GM18517 (cell line): ENCODE data around the gene SLC16A12.

Experiments used
- ATAC-seq: cut with Tn5 transposase; IDR thresholded peaks from one replicate; pipeline ENCODE4 v1.9.1; 2021; ENCODE audit warnings: mild to moderate bottlenecking, moderate library complexity; ENCODE audit not compliant: unreplicated experiment

Gene SLC16A12, protein sequence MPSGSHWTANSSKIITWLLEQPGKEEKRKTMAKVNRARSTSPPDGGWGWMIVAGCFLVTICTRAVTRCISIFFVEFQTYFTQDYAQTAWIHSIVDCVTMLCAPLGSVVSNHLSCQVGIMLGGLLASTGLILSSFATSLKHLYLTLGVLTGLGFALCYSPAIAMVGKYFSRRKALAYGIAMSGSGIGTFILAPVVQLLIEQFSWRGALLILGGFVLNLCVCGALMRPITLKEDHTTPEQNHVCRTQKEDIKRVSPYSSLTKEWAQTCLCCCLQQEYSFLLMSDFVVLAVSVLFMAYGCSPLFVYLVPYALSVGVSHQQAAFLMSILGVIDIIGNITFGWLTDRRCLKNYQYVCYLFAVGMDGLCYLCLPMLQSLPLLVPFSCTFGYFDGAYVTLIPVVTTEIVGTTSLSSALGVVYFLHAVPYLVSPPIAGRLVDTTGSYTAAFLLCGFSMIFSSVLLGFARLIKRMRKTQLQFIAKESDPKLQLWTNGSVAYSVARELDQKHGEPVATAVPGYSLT

DNA sequence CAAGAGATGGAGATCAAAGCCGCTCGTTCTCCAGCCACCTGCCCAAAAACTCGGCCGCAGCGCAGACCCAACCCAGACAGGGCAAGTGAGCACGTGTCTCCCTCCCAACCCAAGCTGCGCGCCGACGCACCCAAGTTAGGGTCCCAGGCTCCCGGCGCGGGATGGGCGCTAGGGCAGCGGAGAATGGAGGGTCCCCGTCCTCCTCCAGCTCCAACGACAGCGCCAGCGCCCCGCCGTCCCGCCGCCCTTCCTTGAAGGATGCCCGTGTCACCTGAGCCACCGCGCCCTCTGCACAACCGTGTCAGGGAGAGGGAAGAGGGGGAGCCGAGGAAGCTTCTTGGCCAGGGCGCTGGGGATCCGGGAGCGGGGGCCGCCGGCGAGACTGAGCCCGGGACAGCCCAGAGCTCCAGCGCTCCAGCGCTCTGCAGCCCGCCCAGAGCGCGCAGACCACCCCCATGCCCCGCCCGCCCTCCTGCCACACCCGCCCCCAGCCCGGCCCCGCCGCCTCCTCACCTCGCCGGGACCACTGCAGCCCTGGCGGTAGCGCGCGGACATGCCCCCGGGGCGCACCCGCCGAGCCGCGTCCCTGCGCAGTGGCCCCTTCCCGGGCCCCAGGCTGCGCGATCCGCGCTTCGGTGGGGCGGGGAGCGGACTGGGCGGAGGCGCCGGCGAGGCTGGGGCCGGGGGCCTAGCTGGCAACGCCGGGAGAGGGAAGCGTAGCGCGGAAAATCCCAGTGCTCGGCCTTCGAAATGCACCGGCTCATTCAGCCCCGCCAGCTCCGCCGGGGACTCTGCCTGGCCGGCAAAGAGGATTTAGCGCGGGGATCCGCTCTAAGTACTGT lies at the start of gene SLC16A12:
SLC16A12 (minus strand) TSS at position 424 of the 842 bp plus-strand sequence. CDS start 73,016 bp downstream, outside the sequence.
- ATAC-seq: no peak

DNA sequence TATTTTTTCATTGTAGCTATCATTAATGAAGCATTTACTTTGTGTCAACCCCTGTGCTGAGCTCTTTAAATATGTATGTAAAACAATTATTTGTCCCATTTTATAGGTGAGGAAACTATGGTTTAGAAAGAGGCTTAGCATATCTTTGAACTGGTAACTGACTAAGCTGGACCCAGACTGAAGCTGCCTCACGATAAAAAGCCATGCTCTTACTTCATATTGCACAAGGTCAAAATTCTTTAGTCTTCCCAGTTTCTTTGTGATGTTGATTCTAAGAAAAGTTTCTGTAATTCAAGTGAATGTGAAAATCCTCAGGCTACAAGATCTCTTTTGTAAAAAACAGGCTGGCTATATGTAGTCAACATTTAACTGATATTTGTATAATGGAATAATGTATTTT lies 46.6 kb upstream of the SLC16A12 start:
- no peak for ATAC-seq

DNA sequence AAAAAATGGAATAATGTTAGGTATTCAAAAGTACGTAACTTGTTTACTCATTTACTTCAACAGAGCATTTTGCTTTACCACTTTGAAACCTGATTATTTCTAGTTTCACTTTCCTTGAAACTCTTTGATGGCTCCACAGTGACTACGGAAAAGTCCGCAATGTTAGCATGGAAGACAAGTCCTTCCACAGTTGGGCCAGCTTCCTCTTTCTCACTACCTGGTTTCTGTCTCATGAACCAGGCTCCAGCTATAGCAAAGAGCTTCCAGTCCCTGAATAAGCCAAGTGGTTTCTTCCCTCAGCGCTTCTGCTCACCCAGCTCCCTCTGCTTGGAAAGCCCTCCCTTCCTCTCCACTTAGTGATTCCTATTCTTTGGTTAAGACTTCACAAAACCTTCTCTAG lies 44.8 kb upstream of the SLC16A12 start:
- no peak for ATAC-seq

DNA sequence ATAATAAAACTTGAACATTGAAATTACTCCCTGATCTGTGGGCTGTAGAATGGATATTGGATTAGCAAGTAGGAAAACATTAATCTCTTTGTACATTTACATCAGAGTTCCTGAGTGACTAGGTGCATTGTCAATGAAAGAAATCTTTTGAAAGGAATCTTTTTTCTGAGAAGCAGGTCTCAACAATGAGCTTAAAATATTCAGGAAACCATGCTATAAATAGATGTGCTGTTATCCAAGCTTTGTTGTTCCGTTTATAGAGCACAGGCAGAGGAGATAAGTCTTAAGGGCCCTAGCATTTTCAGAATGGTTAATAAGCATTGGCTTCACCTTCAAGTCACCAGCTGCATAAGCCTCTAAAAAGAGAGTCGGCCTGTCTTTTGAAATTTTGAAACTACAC lies 41.3 kb upstream of the SLC16A12 start:
- ATAC-seq: no peak

DNA sequence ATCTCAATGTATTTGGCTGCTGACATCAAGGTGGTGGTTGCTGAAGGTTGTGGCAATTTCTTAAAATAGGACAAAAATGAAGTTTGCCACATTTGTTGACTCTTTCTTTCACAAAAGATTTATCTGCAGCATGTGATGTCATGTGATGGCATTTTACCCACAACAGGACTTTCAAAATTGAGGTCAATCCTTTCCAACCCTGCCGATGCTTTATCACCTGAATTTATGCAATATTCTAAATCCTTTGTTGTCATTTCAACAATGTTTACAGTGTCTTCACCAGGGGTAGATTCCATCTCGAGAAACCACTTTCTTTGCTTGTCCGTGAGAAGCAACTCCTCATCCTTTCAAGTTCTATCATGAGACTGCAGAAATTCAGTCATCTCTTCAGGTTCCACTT lies 40.6 kb upstream of the SLC16A12 start:
- ATAC-seq: no peak

DNA sequence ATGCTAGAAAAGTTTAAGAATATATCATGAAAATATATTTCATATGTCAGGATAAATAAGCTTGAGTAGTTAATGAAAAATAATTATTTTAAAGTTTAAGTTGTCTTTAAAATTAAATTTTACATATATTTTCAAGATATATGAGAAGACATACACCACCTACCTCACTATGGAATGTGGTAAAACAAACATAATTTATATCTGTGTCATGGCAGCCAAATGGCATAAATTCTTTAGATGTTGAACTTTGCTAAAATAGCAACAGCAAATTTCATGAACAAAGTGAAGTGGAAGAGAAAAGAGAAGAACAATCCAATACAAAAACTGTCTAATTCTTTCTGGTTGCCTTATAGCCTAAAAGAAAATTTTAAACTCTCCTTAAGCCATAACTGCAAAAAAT lies 39.6 kb upstream of the SLC16A12 start:
- no peak for ATAC-seq

DNA sequence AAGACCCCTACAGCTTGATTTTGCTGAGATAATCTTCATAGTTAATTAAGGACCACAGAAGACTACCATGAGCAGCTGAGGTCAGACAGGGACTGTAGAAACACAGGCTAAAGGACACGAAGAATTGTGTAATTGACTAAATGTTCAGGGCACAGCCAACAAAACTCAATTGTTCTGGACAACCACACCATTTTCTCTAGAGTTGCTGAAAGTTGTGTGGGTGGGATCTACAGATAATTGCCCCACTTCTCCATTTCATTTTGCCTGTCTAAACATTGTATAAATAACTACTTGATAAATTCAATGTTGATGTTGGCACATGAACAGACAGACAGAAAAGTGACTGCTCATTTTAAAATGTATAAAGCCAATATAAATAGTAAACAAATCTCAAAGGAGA lies 39.0 kb upstream of the SLC16A12 start:
- ATAC-seq: no peak

DNA sequence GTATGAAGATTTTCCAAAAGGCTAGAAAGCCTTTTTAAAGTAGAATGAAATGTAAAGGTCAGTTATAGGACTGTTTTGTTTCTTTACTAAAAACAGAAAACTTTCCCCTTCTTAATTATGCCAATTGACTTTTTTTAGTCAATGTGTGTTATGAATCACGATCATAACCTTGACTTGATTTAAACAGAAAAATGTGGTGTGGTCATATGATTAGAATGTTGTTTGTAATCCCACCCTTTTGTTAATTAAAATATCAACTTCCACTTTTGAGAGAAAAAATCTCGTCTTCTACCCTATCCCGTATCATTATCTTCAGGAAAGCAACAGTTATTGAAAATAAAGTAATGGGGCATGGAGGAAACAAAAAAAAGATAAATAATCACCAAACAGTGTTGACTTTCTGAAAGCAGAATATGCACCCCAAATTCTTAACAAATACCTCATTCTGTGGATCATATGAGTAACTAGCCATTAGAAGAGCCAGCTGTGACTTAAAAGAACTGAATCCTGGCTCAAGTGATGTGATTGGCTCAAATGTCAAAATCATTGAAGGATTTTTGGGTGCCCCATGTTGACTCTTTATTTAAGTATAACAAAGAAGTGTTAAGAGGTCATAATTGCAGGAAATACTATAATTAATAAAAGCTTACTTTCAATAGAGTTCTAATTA lies 32.3 kb upstream of the SLC16A12 start:
- no peak for ATAC-seq

DNA sequence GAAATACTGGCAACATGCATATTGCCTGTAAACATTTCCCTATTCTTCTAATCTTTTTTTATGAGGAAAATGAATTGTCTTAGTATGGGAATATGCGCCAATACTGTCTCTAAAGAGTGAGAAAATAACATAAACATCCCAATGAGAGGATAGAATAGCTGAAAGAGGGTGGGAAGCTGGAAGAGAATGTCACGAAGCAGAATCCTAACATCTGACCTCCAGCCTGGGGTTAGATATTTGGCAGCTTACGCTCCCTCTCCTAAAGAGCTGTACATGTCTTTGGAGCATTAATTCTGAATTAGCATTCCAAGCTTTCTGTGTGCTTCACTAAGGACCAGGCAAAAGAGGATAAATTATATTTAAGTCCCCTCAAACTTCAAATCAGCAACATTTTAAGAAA lies 31.6 kb upstream of the SLC16A12 start:
- no peak for ATAC-seq

DNA sequence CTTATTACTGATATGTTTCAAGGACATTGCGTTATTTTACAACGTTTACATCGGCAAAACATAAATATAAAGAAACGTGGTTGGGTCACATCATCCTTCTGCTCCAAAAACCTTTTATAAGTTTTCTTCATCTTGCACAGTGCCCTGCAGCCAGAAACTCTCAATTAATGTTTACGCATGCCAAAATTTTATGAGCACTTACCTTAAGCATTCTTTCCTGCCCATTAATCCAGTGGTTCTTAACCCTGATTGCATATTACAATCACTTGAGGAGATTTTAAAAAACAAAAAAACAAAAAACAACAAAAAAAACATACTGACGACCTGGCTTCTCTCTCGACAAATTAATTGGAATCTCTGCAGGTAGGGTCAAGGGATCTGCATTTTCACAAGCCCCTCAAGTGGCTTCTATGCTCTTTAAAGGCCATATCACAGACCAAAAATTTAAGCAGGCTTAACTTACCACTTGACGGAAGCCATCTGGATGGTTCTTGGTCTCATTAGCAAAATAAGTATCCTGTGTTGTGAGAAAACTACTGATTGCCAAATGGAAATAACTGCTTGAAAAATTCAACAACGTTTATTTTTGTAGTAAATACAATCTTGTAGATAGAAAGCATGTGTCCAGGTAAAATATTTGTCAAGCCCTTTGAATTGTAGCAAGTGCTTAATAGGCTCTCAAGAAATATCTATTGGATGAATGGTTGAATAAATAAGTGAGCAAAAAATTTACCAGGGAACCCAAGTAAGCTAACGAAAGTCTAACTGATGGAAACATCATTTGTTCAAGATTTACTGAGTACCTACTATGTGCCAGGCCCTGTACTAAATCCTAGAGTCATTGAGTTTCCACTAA lies 30.9 kb upstream of the SLC16A12 start:
- ATAC-seq: no peak

DNA sequence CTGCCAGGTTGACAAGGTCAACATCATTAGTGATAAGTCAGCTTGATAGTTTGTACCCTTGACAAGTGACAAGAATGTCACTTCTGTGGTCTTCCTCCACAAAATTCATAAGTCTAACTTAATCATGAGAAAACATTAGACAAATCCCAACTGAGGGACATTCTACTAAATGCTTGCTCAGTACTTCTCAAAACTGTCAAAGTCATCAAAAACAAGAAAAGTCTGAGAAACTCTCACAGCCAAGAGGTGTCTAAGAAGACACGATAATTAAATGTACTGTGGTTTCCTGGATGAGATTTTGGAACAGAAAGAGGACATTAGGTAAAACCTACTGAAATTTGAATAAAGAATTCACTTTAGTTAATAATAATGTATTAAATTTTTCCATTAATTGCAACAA lies 29.8 kb upstream of the SLC16A12 start:
- ATAC-seq: no peak

DNA sequence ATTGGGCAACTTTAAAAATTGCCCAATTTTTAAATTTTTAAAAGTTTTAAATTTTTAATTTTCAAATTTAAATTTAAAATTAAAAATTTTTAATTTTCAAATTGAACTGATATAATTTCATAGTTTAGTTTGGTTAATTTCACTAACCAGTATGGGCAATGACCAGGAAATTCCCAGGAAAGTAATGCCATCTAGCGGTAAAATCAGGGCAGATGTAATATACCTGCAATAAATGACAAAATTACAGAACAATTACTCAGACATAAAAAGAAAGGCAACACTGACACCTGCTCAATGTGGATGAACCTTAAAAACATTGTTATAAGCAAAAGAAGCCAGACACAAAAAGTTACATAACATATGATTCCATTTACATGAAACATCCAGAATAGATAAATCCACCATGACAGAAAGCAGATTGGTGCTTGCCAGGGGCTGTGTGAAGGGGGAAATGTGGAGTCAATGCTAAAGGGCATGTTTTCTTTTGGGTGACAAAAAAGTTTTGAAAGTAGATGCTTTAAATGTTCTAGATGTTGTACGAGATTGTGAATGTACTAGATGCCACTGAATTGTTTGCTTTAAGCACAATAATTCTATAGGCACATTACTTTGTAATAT lies 28.6 kb upstream of the SLC16A12 start:
- ATAC-seq: no peak

DNA sequence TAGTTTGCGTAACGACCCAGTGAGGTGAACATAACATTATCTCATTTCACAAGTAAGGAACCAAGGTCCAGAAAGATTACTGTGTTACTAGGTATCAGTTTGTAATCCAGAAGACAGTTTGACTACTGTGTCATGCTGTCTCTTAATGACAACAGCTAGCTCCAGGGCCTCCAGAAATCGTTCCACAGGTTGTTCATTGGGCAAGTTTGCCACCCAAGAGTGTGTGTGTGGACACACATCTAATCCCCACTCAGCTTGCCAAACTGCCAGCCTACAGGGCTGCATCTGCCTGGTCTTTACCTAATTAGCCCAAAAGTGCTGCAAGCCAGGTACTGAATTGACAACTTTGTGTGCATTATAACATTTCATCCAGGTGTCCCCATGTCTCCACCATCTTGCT lies 27.9 kb upstream of the SLC16A12 start:
- no peak for ATAC-seq

DNA sequence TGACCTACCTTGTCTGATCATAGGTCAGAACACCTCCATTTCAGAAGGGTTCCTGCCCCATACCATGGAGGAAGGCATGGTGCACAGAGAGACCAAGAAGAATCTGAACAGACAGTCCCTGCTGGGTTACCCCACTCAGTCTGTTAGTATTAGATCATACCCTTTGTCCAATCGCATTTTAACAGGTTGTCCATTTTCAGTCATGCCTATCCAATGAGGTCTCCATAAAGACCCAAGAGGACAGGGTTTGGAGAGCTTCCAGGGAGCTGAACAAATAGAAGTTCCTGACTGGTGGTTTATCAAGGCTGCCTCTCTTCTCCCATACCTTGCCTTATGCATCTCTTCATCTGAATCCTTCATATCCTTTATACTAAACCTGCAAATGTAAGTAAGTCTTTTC lies 21.2 kb upstream of the SLC16A12 start:
- no peak for ATAC-seq

DNA sequence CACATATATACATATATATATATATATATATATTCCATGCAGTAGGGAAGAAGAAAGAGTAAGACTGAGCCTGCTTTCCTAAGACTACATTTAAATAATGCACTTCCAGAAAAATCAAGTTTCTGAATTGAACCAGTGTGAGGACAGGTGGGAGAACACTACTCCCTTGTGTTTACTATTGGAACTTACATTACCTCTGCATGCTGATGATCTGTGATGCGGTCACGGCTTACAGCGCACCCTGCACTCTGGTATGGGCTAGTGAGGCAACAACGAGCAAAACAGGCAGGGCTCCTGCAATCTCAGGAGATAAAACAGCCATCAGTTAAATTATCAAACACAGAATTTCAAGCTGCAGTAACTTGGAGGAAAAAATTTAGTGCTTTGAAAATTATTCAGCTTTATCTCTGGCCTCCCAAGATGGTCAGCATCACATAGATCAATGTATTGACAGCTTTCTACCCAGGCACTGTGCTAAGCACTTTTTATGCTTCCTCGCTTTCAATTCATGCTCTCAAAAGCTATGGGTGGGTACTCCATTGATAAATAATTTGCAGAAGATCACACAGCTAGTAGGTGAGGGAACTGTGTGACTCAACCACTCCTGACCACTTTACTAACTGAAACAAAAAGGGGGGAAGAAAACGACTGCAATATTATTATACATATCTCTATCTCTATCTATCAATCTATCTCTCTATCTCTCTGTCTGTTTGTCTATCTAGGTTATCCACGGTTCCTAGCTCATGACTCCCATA lies 20.5 kb upstream of the SLC16A12 start:
- ATAC-seq: no peak

DNA sequence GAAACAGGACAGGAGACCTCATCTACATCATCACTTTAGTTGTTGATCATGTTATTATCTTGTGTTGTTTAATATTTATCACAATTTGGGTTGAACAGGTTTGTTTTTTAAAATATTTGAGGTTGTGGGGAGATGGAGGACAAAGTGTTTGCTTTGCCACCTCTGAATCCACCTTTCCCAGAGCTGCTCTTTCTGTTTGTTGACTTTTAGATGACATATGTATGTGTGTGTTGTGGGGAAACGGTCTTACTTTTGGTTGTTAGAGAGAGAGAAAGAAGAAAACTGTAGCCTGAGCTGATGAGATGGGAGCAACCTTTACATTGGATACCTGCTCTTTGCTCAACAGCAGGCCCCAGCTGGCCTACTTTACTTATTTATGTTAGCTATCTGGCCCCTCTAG lies 19.0 kb upstream of the SLC16A12 start:
- ATAC-seq: no peak

DNA sequence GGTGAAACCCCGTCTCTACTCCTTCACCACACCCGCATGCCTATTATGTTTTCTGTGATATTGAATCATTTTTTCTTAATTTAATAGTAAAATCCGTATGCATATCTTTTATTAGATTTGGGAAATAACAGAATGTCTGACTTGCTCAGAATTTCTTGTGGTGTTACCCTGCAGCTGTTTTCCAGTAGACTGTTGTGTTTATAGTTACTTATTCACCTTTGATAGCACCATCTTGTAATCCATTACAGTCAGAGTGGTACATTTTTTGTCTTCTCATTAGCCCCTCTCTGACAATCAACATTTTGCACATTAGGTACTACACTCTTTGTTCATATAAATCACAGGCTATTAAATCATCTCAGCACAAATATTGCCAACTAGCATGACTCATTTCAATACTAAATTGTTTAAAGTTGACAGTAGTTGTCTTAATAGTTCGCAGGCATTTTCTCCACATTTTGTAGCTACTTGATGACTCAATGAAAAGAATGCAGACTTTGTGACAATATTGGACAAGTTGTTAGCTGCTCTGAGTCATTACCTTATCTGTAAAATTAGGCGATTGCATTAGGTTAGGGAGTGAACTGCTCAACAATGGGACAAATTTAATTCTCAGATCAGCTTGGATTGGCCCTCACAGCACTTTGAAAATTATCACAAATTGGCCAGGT lies 17.8 kb upstream of the SLC16A12 start:
- ATAC-seq: no peak

DNA sequence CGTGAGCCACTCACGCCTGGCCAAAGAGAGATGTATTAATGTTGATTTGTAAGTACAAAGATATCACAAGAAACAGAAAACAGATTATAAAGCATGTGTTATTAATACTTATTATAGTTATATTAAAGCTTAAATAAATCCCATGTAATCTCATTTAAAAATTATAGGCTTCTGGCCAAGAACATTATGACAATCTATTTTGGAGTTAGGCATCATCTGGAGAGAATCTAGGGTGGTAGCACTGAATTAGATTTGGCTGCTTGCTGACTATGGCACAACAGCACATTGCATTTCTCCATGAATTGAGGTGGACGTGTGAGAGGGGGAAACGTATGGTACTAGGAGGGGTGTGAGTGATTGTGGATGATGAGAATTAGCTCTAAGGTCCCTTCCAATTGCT lies 16.8 kb upstream of the SLC16A12 start:
- no peak for ATAC-seq

DNA sequence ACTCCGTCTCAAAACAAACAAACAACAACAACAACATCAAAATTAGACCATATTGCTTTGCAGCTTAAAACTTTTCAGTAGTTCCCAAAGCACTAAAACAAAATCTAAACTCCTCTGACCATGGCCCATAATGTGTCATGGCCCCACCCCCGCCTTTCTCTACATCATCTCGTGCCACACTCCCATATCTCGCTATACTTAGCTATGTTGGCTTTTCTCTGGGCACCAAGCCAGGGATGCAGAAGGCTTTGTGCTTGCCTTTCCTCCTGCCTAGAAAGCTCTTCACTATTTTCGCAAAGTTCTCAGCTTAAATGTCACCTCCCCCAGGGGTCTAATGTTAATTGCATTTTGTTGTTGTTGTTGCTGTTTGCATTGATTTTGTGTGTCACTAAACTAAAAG lies 15.1 kb upstream of the SLC16A12 start:
- ATAC-seq: no peak
